ENCODE results near the gene TRIM65. TPM values are rescaled to one million over a fixed set of nuclear protein-coding genes. Genes with fewer than 3 reads are reported as not detected.
"Not testable (repeated sequence)": the region's sequence is repeated elsewhere in the genome, so short reads cannot be mapped to it uniquely, and the experiment has no call there.

The TRIM65 gene
- total RNA-seq, 6 experiments from 2014 or later = 10.3 to 12.6 (median 11.0) TPM

DNA sequence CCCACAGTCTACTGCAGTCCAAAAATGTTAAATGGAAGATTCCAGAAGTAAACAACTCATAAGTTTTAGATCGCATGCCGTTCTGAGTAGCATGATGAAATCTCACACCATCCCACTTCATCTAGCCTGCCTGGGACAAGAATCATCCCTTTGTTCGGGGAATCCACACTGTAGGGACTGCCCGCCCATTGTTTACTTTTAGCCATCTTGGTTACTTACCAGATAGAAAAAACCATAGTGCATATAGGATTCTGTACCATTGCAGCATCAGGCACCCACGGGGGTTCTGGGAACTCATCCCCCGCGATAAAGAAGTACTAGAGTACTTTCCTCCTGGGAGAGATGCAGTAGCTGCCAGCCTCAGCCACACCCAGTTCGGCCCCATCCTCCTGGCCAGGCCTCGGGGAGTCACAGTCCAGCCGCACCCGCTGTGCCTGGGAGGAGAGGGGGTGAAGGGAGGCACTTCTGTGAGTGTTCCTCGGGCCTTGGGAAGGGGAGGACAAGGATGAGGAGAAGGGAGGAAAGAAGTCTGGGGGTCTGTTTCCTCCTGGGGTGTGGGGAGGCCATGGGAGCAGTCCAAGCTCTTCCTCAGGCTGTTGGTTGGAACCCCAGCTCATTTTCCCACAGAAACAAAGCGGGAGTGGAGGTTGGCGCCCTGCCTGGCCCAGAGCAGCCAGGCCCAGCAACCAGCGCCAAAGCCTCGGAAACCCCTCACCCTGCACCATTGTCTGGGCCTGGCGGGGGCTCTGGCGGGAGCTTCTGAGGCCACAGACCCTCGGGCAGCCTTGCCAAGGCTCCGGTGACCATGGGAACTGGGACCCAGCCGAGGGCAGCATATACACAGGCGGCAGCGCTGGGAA, 27.2 kb downstream of the TRIM65 start:
- no peaks in the 10 kb centered on the region; the same call in none of the 2 replicates for H3K27me3 Mint-ChIP-seq (ENCODE audit: insufficient read depth)
- no peaks in the 10 kb centered on the region for H3K36me3 Mint-ChIP-seq (ENCODE audit: low read depth)
- peak; percentile 45 for DNase-seq
- TF ChIP-seq, protein P1, sequence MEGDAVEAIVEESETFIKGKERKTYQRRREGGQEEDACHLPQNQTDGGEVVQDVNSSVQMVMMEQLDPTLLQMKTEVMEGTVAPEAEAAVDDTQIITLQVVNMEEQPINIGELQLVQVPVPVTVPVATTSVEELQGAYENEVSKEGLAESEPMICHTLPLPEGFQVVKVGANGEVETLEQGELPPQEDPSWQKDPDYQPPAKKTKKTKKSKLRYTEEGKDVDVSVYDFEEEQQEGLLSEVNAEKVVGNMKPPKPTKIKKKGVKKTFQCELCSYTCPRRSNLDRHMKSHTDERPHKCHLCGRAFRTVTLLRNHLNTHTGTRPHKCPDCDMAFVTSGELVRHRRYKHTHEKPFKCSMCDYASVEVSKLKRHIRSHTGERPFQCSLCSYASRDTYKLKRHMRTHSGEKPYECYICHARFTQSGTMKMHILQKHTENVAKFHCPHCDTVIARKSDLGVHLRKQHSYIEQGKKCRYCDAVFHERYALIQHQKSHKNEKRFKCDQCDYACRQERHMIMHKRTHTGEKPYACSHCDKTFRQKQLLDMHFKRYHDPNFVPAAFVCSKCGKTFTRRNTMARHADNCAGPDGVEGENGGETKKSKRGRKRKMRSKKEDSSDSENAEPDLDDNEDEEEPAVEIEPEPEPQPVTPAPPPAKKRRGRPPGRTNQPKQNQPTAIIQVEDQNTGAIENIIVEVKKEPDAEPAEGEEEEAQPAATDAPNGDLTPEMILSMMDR (IDR thresholded peaks at IDR 0.05) = no peak
- peak overlapping the region; percentile 59; the same call in 1 of the 2 replicates for H3K4me3 Mint-ChIP-seq
- H3K27ac Mint-ChIP-seq = peak overlapping the region; percentile 88
- H3K9me3 Mint-ChIP-seq = no peaks in the 10 kb centered on the region
- peaks cover 27% of the 10 kb centered on the region for H3K4me1 Mint-ChIP-seq (ENCODE audit: low read depth)

GRCh38 chr17:75868730-75869281, 27.9 kb downstream of the TRIM65 start:
- H3K27ac Mint-ChIP-seq = peak overlapping the region; percentile 88
- H3K9me3 Mint-ChIP-seq; DNase-seq; H3K27me3 Mint-ChIP-seq (ENCODE audit: insufficient read depth); H3K36me3 Mint-ChIP-seq (ENCODE audit: low read depth): not testable (repeated sequence)
- H3K4me3 Mint-ChIP-seq = peak overlapping the region; percentile 59; the same call in 1 of the 2 replicates
- H3K4me1 Mint-ChIP-seq (ENCODE audit: low read depth) = peaks cover 33% of the 10 kb centered on the region

- not testable (repeated sequence) for H3K27me3 Mint-ChIP-seq (ENCODE audit: insufficient read depth); H3K27ac Mint-ChIP-seq; DNase-seq; H3K4me3 Mint-ChIP-seq; H3K36me3 Mint-ChIP-seq (ENCODE audit: low read depth); H3K9me3 Mint-ChIP-seq
- peaks cover 27% of the 10 kb centered on the region for H3K4me1 Mint-ChIP-seq (ENCODE audit: low read depth)
These were observed 31.2 kb downstream of the TRIM65 start for GRCh38 chr17:75865404-75866188.

DNA sequence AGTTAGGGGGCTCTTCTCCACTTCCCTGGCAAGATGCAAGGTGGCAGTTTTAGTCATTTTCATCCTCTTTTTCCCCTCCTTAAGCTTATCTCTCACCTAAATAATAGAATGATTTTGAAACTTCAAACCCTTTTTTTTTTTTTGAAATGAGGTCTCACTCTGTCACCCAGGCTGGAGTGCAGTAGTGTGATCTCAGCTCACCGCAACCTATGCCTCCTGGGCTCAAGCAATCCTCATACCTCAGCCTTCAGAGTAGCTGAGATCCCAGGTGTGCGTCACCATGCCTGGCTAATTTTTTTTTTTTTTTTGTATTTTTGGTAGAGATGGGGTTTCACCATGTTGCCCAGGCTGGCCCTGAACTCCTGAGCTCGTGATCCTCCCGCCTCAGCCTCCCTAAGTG, 31.9 kb downstream of the TRIM65 start:
- peaks cover 27% of the 10 kb centered on the region for H3K4me1 Mint-ChIP-seq (ENCODE audit: low read depth)
- H3K27me3 Mint-ChIP-seq (ENCODE audit: insufficient read depth); H3K27ac Mint-ChIP-seq; H3K36me3 Mint-ChIP-seq (ENCODE audit: low read depth); H3K9me3 Mint-ChIP-seq; H3K4me3 Mint-ChIP-seq; DNase-seq: not testable (repeated sequence)

- TF ChIP-seq, protein P1 (IDR thresholded peaks at IDR 0.05) = no peak
- peak; percentile 55 for DNase-seq
- H3K27ac Mint-ChIP-seq = peak overlapping the region; percentile 52
- no peak overlapping the region for H3K4me3 Mint-ChIP-seq
- H3K4me1 Mint-ChIP-seq (ENCODE audit: low read depth) = peaks cover 23% of the 10 kb centered on the region
- H3K9me3 Mint-ChIP-seq = no peaks in the 10 kb centered on the region
- no peaks in the 10 kb centered on the region for H3K36me3 Mint-ChIP-seq (ENCODE audit: low read depth)
- no peaks in the 10 kb centered on the region; the same call in none of the 2 replicates for H3K27me3 Mint-ChIP-seq (ENCODE audit: insufficient read depth)
These were observed 32.3 kb downstream of the TRIM65 start for GRCh38 chr17:75864448-75864871.

GRCh38 chr17:75861927-75862317, 34.8 kb downstream of the TRIM65 start:
- no peak for DNase-seq
- no peaks in the 10 kb centered on the region for H3K9me3 Mint-ChIP-seq
- H3K36me3 Mint-ChIP-seq (ENCODE audit: low read depth) = no peaks in the 10 kb centered on the region
- TF ChIP-seq, protein P1 (IDR thresholded peaks at IDR 0.05) = no peak
- H3K27ac Mint-ChIP-seq = no peak overlapping the region
- H3K27me3 Mint-ChIP-seq (ENCODE audit: insufficient read depth) = no peaks in the 10 kb centered on the region; the same call in 1 of the 2 replicates
- H3K4me3 Mint-ChIP-seq = no peak overlapping the region
- peaks cover 16% of the 10 kb centered on the region for H3K4me1 Mint-ChIP-seq (ENCODE audit: low read depth)

DNA sequence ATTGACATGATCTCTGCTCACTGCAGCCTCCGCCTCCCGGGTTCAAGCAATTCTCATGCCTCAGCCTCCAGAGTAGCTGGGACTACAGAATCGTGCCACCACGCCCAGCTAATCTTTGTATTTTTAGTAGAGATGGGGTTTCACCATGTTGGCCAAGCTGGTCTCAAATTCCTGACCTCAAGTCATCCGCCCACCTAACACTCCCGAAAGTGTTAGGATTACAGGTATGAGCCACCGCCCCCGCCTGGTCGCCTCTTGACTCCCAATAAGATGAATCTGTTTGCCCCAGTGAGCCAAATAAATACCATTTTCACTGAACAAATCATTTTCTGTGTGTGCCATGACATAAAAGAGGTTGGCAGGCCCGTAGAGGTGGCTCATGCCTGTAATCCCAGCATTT, 37.4 kb downstream of the TRIM65 start:
- peaks cover 16% of the 10 kb centered on the region for H3K4me1 Mint-ChIP-seq (ENCODE audit: low read depth)
- H3K4me3 Mint-ChIP-seq; H3K36me3 Mint-ChIP-seq (ENCODE audit: low read depth); H3K27ac Mint-ChIP-seq; H3K9me3 Mint-ChIP-seq; H3K27me3 Mint-ChIP-seq (ENCODE audit: insufficient read depth); DNase-seq: not testable (repeated sequence)
